Cerebellar cortex (tissue), 1 donor: Measurements from ENCODE around the gene HCN2.

ENCODE experiments used
- DNase-seq: peaks from one replicate; pipeline ENCODE4 v3.0.0-alpha.2; 2015; ENCODE audit warnings: low spot score

The HCN2 gene

DNA sequence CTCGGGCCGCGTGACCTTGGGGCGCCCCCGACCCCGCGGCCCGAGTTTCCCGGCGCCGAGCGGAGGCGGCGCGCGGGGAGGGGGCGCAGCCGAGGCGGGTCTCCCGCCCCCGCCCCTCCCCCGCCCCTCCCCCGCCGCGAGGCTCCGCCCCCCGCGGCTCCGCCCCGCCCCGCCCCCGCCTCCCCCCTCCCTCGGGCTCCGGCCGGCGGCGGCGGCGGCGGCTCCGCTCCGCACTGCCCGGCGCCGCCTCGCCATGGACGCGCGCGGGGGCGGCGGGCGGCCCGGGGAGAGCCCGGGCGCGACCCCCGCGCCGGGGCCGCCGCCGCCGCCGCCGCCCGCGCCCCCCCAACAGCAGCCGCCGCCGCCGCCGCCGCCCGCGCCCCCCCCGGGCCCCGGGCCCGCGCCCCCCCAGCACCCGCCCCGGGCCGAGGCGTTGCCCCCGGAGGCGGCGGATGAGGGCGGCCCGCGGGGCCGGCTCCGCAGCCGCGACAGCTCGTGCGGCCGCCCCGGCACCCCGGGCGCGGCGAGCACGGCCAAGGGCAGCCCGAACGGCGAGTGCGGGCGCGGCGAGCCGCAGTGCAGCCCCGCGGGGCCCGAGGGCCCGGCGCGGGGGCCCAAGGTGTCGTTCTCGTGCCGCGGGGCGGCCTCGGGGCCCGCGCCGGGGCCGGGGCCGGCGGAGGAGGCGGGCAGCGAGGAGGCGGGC is at the start of gene HCN2:
Gene HCN2 (plus strand): TSS at position 189 of the 703 bp plus-strand sequence. CDS start 65 bp downstream, at position 254.
- no peak for DNase-seq

DNA sequence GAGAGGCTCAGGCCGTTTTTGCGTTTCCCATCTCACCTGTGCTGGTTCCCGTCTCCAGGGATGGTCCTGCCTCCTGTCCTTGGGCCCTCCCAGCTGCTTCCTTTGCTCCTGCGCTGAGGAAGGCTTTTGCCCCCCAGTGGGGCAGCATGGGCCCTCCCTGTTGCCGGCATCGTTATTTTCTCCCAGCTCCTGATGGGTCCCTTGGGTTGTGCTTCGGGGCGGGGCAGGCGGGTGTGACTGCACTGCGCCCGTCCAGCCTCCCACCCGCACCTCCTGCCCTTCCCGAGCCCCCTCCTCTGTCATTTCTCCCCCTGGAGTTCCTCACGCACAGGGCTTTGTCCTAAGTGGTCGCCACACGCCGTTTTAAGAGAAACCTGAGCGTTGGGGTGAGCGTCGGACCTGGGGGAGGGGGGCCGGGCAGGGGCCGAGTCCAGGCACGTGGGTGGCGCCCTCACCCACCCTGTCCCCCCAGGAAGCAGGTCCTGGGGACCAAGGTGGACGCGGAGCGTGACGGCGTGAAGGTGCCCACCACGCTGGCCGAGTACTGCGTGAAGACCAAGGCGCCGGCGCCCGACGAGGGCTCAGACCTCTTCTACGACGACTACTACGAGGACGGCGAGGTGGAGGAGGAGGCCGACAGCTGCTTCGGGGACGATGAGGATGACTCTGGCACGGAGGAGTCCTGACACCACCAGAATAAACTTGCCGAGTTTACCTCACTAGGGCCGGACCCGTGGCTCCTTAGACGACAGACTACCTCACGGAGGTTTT is 48.6 kb upstream of the HCN2 start:
- no peak for DNase-seq

DNA sequence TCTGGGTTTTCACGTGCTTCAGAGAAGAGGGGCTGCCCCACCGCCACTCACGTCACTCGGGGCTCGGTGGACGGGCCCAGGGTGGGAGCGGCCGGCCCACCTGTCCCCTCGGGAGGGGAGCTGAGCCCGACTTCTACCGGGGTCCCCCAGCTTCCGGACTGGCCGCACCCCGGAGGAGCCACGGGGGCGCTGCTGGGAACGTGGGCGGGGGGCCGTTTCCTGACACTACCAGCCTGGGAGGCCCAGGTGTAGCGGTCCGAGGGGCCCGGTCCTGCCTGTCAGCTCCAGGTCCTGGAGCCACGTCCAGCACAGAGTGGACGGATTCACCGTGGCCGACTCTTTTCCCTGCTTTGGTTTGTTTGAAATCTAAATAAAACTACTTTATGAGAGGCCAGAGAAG is 48.0 kb upstream of the HCN2 start:
- no peak for DNase-seq

DNA sequence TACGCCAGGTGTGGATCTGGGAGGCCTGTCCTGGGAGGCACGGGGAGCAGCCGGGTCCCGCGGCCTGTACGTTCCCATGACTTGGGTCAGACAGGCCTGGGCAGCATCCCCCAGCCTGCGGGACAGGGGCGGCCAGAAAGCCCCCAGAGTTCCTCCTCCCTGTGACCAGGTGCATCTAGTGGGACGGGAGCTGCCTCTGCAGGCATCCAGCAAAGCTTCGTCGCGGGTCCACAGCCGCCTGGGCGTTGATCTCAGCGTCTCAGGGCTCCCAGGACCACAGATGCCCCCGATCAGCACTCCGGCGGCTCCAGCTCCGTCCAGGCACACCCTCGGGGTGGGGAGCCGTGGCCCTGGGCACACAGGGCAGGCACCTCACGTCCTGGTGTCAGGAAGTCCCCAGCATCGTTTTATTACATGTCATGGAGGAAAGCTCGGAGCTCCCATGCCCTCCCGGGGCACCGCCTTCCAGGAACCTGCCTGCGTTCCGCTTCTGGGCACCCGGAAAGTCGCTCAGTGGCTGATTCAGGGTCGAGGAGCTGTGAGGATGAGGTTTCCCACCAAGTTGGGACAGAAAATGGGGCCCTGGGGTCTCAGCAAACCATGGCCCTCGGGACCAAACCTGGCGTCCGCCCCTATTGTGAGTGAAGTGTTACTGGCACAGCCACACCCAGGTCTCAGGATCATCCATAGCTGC is 47.4 kb upstream of the HCN2 start:
- no peak for DNase-seq

DNA sequence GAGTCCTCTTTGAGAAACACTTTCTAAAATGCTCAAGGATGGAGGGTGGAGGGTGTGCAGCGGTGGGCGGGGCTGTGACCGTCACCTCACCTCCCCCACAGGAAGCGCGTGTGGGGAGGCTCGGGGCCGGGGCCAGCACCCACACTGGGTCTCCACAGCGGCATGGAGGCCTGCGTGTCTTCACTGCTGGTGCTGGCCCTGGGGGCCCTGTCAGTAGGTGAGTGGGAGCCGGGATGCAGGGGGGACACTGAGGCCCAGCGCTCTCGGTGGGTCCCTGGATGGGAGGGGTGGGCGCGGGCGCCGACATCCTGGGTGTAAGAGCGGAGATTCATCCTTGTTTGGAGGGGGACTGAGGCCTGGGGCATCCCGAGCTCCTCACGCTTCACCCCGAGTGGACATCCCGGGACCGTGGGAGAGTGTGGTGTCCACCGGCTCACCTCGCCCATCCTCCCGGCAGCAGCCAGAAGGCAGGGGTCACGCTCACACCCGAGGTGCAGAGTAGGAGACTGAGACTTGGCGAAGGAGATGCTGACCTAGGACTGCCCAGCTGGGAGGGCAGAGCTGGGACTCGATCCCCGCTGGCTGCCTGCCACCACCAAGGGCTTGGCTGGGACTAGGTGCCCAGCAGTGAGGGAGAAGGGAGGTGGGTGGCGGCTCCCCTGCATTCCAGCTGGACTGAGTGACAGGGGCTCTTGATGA is 45.6 kb upstream of the HCN2 start, which contains the start of gene GZMM:
Gene GZMM (plus strand): TSS at position 144 of the 699 bp plus-strand sequence. CDS start 19 bp downstream, at position 163.
- no peak for DNase-seq

DNA sequence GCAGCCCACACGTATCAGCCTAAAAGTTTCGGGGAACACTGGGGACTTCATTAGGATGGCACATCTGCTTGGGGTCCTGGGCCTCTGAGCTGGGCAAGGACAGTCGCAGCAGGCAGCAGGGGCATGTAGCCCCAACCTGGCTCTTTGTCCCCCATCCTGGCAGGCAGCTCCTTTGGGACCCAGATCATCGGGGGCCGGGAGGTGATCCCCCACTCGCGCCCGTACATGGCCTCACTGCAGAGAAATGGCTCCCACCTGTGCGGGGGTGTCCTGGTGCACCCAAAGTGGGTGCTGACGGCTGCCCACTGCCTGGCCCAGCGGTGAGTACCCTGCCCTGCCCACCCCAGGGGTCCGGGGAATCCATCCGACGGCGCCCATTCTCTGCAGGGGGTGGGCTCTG is 42.6 kb upstream of the HCN2 start:
- no peak for DNase-seq

DNA sequence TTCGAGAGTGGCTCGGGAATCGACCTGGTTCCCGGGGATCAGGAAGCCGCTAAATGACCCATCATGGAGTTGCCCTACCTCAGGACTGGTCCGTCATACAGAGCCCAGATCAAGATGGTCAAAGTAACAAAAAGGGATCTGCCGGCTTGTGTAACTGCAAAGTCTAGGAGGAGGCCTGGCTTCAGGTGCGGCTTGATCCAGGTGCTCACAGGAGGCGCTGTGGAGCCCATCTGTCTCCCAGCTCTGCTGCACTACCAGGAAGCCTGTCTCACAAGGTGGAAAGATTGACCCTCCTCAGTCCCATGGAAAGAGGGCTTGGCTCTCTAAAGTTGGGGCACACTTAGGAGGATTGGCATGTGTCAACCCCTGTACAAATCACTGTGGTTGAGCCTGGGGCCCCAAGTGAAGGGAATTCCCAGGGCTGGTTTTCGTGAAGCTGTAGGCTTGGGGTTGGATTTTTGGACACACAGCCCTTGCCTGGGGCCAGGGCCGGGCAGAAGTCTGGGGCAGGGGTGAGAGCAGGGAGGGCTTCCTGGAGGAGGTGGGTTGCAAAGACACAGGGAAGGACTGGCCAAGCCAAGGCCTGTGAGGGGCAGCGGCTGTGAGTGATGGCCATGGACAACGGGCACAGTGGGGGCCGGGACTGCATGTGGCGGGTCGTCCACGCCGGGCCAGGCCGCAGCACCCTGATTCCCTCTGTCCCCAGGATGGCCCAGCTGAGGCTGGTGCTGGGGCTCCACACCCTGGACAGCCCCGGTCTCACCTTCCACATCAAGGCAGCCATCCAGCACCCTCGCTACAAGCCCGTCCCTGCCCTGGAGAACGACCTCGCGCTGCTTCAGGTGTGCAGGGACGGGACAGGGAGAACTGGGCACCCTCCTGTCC is 41.6 kb upstream of the HCN2 start:
- no peak for DNase-seq

DNA sequence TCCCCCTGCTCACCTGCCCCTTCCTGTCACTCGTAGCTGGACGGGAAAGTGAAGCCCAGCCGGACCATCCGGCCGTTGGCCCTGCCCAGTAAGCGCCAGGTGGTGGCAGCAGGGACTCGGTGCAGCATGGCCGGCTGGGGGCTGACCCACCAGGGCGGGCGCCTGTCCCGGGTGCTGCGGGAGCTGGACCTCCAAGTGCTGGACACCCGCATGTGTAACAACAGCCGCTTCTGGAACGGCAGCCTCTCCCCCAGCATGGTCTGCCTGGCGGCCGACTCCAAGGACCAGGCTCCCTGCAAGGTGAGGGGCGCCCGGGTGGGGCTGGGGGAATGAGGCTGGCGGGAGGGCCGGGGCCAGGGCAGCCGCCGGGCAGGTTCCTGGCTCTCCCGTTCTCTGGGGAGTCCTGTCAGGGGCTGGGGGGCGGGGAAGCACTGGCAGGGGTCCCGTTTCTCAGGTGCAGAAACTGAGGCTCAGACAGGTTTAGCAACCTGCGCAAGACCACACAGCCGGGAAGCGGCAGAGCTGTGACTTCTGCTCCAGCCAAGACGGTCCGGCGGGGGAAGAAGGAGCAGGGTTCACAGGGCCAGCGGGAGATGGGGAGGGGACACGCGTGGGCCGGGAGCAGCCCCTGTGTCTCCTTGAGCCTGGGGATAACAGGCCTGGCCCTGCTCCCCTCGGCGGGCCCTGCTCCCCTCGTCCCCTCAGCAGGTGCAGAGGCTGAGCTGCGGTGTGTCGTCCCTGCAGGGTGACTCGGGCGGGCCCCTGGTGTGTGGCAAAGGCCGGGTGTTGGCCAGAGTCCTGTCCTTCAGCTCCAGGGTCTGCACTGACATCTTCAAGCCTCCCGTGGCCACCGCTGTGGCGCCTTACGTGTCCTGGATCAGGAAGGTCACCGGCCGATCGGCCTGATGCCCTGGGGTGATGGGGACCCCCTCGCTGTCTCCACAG is 40.5 kb upstream of the HCN2 start:
- no peak for DNase-seq

DNA sequence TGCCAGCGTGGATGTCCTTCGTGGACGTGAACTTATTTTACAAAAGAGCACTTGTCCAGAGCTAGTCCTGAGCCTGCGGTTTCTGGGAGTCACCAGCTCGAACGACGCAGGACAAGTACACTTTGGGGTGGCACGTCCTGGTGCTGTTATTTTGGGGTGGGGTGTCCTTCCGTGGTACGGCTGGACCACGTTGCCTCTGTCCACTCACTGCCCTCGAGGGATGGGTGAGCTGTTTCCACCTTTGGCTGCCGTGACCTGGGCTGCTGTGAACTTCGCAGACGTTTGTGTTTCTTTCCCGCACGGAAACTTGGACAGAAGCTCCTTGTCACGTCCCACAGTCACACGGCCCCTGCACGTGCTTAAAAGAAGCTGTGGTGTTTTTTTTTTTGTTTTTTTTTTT is 34.9 kb upstream of the HCN2 start:
- DNase-seq: no peak

DNA sequence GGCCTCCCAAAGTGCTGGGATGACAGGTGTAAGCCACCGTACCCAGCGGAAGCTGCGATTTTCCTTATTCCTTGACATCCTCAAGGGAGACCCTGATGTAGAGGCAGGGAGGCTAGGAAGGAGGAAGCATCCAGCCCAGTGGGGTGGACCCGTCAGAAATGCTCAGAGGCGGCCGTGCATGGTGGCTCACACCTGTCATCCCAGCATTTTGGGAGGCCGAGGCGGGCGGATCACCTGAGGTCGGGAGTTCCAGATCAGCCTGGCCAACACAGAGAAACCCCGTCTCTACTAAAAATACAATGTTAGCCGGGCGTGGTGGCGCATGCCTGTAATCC is 34.2 kb upstream of the HCN2 start:
- DNase-seq: no peak

DNA sequence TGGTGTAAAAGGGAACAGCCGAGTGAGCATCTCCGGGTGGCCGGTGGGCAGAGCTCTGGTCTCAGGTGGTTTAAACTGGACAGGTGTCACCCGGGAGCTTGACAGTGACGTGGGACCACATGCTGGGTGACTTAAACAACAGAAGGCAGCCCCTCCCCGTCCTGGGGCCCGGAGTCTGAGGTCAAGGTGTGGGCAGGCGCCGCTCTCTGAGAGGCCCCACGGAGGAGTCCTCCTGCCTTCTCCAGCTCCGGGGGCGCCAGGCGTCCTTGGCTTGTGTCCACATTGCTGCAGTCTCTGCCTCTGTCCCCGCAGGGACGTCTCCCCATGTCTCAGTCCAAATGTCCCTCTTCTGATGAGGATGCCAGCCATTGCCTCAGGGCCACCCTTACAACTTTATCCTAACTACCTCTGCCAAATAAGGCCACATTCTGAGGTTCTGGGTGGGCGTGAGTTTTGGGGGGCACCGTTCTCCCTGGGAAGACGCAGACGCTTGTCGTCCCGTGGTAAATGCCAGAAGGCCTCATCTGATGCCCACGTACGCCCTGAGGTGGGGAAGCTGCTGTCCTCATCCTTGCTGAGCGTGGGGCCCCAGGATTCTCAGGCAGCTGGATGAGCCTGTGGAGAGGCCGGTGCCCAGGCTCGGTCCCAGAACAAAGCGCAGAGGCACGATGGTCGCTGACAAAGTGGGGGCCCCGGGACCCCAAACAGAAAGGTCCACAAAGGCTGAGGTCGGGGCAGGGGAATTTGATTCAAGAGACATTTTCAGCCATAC is 32.9 kb upstream of the HCN2 start:
- no peak for DNase-seq

DNA sequence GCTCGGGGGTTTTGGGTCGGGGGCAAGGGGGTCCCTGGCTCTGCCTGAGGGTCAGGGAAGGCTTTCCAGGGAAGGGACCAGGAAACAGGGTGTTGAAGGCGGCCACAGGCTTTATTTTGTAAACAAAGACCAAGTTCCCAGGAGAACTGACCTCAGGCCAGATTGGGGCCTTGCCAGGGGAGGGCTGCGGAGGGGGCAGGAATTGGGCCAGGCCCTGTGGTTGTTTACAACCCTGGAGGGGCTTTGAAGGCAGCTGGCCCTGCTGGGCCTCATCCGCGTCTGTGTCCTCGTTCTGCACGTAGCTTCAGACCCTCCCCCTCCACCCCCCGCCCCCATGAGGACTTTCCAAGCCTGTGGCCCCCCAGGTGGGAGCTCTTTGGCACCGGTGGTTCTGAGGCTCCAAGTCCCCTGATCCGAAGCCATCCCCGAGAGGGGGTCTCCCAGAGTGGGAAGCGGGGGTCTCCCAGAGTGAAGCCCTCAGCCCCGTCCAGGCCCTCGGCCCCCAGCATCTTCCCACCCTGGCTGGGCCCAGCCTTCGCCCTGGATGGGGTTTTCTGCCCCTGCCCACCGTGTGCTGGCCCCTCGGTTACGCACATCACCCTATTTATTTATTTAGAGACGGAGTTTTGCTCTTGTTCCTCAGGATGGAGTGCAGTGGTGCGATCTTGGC is 30.8 kb upstream of the HCN2 start:
- DNase-seq: no peak

DNA sequence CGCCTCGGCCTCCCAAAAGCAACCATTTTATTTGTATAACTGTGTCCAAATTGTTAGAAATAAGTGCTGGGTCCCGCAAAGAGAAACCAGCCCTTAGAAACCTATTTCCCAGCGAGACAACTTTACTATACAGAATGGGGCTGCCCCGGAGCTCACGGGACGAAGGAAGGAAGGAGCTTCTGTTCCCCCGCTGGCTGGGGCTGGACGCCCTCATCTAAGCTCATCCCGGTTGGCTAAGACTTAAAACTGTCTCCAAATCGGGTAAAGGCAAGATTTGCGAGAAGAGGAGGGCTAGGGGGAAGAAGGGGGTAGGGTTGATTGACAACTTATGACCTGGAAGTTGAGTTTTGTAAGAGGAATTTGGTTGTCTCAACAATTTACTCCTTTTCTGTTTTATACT is 29.6 kb upstream of the HCN2 start:
- no peak for DNase-seq

DNA sequence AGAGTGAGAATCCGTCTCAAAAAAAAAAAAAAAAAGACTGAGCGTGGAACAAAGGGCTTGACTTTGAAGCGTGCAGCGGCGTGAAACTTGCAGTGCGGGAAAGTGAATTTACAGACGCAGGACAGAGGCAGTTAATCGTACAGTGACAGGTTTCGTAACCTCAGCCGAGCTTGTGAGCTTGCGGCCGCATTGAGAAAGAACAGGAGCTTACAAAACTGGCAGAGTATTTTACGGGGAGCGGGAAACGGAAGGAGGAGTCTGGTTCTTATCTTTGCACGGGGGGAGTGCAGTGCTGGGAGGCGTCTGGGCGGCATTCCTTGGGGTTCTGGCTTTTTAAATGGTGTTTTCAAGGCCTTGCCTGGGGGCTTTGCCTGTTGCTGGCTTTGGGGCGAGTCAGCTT is 23.3 kb upstream of the HCN2 start:
- DNase-seq: no peak

DNA sequence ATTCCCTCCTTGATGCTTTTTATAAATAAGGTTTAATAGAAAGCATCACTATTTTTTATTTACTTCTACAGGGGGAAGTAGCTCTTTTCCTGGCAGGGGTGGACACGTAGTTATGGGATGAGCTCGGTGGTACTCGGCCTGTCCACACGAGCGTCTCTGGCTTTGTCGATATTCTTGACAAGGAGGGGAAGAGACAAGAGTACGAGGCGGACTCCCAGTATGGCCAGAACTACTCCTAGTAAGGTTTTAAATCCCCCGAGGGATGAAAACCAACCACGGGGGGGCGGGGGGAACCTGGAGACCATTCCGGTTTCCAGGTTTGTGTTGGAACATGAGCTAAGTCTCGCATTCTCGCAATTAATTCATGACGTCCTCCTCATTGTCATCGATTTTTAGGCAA is 22.8 kb upstream of the HCN2 start:
- DNase-seq: no peak

DNA sequence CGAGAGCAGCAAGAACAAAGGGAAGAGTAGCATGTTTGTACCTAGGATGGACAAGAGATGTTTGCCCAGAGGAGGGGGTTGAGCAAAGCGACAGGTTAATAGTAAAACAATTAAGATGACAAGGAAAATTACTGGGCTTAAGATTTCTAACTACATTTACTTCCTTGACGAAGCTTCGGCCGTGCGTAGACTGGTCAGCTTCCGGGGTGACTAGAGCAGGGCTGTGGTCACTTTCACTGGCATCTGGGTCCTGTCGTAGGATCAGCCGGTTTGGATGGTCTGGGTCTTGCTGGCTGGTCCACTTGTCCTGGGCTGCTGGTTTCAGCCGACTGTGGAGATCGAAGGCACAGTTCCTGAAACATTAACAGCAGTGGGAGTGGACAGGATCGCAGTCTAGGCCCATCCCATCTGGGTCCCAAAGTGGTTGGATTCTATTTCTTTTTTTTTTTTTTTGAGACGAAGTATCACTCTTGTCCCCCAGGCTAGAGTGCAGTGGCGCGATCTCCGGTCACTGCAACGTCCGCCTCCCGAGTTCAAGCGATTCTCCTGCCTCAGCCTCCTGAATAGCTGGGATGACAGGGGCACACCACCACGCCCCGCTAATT is 22.3 kb upstream of the HCN2 start:
- no peak for DNase-seq

DNA sequence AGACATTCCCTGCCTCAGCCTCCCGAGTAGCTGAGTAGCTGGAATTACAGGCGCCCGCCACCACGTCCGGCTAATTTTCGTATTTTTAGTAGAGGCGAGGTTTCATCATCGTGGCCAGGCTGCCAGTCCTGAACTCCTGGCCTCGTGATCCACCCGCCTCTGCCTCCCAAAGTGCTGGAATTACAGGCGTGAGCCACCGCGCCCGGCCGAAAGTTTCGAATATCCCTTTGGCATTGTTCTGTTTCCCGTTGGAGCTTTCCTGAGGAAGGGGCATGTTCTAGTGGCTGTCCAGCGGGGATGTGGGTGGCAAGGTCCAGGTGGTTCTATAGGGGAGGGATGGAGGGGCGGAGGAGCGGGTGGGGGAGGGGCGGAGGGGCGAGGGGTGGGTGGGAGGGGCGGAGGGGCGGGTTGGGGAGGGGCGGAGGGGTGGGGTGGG is 19.4 kb upstream of the HCN2 start:
- no peak for DNase-seq

DNA sequence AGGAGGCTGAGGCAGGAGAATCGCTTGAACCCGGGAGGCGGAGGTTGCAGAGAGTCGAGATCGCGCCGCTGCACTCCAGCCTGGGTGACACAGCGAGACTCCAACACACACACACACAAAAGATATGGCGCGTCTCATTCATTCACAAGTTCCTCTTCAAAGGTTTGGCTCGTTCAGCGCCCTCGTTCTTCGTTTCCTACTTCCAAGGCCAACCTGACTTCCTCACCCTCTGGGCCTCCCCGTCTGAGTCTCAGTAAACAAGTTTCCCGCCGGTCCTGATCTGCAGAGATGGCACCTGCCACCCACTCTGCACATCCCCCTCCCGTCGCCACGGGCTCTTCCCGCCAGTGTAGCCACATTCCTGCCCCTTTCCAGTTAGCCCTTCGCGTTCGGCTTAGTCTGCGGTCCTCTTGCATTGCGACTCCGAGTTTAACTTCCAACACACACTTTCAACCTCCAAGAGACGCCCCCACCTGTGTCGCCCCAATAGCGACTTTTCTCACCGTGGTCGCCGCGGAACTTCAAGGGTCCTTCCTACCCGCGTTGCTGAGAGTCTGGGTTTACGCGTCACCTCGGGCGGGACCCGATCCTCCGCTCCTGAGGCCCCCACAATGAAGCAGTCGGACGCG is 18.6 kb upstream of the HCN2 start:
- peak; percentile 64 for DNase-seq
